ENCODE results near the gene KCNK2. TPM values are rescaled to one million over a fixed set of nuclear protein-coding genes. Genes with fewer than 3 reads are reported as not detected.
"Not testable (repeated sequence)": the region's sequence is repeated elsewhere in the genome, so short reads cannot be mapped to it uniquely, and the experiment has no call there.

KCNK2 gene
- polyA plus RNA-seq, 1 donor (not counting 4 experiments of a cell fraction or from before 2014, with no cell fraction given) = 0.10 TPM

GRCh38 chr1:215160351-215160750 lies 77.8 kb downstream of the KCNK2 start:
- dilution Hi-C loops (cut with MboI; ENCODE audit: extremely low pct_ligation_motif_present, low sequenced_read_pairs) = no loop called here
- no peaks in the 10 kb centered on the region for H3K4me1 ChIP-seq (ENCODE audit: control insufficient read depth, extremely low read depth, insufficient read depth, low read length)
- no peak for TF ChIP-seq EZH2 (IDR thresholded peaks at IDR 0.05; ENCODE audit: low read length)
- no peak for TF ChIP-seq CTCF (optimal IDR thresholded peaks at IDR 0.05 in 1 of 3, IDR thresholded peaks at IDR 0.05 in 1 of 3, conservative IDR thresholded peaks at IDR 0.05 in 1 of 3; ENCODE audit: extremely low read depth in 1 of 3, insufficient read depth in 2 of 3, low read length in 3 of 3)
- no peak overlapping the region for H2AFZ ChIP-seq (ENCODE audit: control insufficient read depth, low read length)
- H3K27me3 ChIP-seq (ENCODE audit: control insufficient read depth, extremely low read depth, insufficient read depth, low read length) = no peaks in the 10 kb centered on the region
- H3K27ac ChIP-seq (ENCODE audit: control insufficient read depth, insufficient read depth, low read length) = no peak overlapping the region
- DNase-seq (ENCODE audit: low read depth, low spot score) (no peak), FAIRE-seq (no peak)
- no peaks in the 10 kb centered on the region for H3K36me3 ChIP-seq (ENCODE audit: control insufficient read depth in 2 of 2, extremely low read depth in 1 of 2, insufficient read depth in 2 of 2, low read length in 2 of 2)
- H3K4me3 ChIP-seq (ENCODE audit: control insufficient read depth in 2 of 3, extremely low read depth in 1 of 3, insufficient read depth in 2 of 3, low read depth in 1 of 3, low read length in 3 of 3) = no peak overlapping the region
- H3K9ac ChIP-seq (ENCODE audit: control insufficient read depth, extremely low read depth, insufficient read depth, low read length) = no peak overlapping the region
- H3K4me2 ChIP-seq (ENCODE audit: control insufficient read depth, extremely low read depth, insufficient read depth, low read depth, low read length) = no peak overlapping the region
- H3K79me2 ChIP-seq (ENCODE audit: control insufficient read depth, insufficient read depth, low read length) = no peaks in the 10 kb centered on the region
- H3K9me1 ChIP-seq (ENCODE audit: control insufficient read depth, extremely low read depth, insufficient read depth, low read length) = no peaks in the 10 kb centered on the region
- H4K20me1 ChIP-seq (ENCODE audit: control insufficient read depth, extremely low read depth, insufficient read depth, low read length) = no peaks in the 10 kb centered on the region
- H3K9me3 ChIP-seq (ENCODE audit: control insufficient read depth, low read depth, low read length) = no peaks in the 10 kb centered on the region

- DNase-seq (ENCODE audit: low read depth, low spot score); H3K9ac ChIP-seq (ENCODE audit: control insufficient read depth, extremely low read depth, insufficient read depth, low read length); H2AFZ ChIP-seq (ENCODE audit: control insufficient read depth, low read length); H3K27me3 ChIP-seq (ENCODE audit: control insufficient read depth, extremely low read depth, insufficient read depth, low read length); H3K4me3 ChIP-seq (ENCODE audit: control insufficient read depth in 2 of 3, extremely low read depth in 1 of 3, insufficient read depth in 2 of 3, low read depth in 1 of 3, low read length in 3 of 3); H3K4me2 ChIP-seq (ENCODE audit: control insufficient read depth, extremely low read depth, insufficient read depth, low read depth, low read length); H3K9me1 ChIP-seq (ENCODE audit: control insufficient read depth, extremely low read depth, insufficient read depth, low read length); H4K20me1 ChIP-seq (ENCODE audit: control insufficient read depth, extremely low read depth, insufficient read depth, low read length); FAIRE-seq; dilution Hi-C loops (cut with MboI; ENCODE audit: extremely low pct_ligation_motif_present, low sequenced_read_pairs); H3K36me3 ChIP-seq (ENCODE audit: control insufficient read depth in 2 of 2, extremely low read depth in 1 of 2, insufficient read depth in 2 of 2, low read length in 2 of 2); H3K79me2 ChIP-seq (ENCODE audit: control insufficient read depth, insufficient read depth, low read length); H3K27ac ChIP-seq (ENCODE audit: control insufficient read depth, insufficient read depth, low read length); H3K4me1 ChIP-seq (ENCODE audit: control insufficient read depth, extremely low read depth, insufficient read depth, low read length); H3K9me3 ChIP-seq (ENCODE audit: control insufficient read depth, low read depth, low read length): not testable (repeated sequence)
Observed at GRCh38 chr1:215163144-215163543, 80.6 kb downstream of the KCNK2 start.

GRCh38 chr1:215166886-215167285 lies 84.3 kb downstream of the KCNK2 start:
- dilution Hi-C loops (cut with MboI; ENCODE audit: extremely low pct_ligation_motif_present, low sequenced_read_pairs) = no loop called here
- H3K4me1 ChIP-seq (ENCODE audit: control insufficient read depth, extremely low read depth, insufficient read depth, low read length) = no peaks in the 10 kb centered on the region
- no peaks in the 10 kb centered on the region for H3K27me3 ChIP-seq (ENCODE audit: control insufficient read depth, extremely low read depth, insufficient read depth, low read length)
- FAIRE-seq = no peak
- no peak for DNase-seq (ENCODE audit: low read depth, low spot score)
- no peaks in the 10 kb centered on the region for H3K36me3 ChIP-seq (ENCODE audit: control insufficient read depth in 2 of 2, extremely low read depth in 1 of 2, insufficient read depth in 2 of 2, low read length in 2 of 2)
- H4K20me1 ChIP-seq (ENCODE audit: control insufficient read depth, extremely low read depth, insufficient read depth, low read length) = no peaks in the 10 kb centered on the region
- no peaks in the 10 kb centered on the region for H3K9me3 ChIP-seq (ENCODE audit: control insufficient read depth, low read depth, low read length)
- H3K4me3 ChIP-seq (ENCODE audit: control insufficient read depth in 2 of 3, extremely low read depth in 1 of 3, insufficient read depth in 2 of 3, low read depth in 1 of 3, low read length in 3 of 3) = no peak overlapping the region
- TF ChIP-seq EZH2 (IDR thresholded peaks at IDR 0.05; ENCODE audit: low read length) (no peak), CTCF (optimal IDR thresholded peaks at IDR 0.05 in 1 of 3, IDR thresholded peaks at IDR 0.05 in 1 of 3, conservative IDR thresholded peaks at IDR 0.05 in 1 of 3; ENCODE audit: extremely low read depth in 1 of 3, insufficient read depth in 2 of 3, low read length in 3 of 3) (no peak)
- no peak overlapping the region for H3K9ac ChIP-seq (ENCODE audit: control insufficient read depth, extremely low read depth, insufficient read depth, low read length)
- H3K27ac ChIP-seq (ENCODE audit: control insufficient read depth, insufficient read depth, low read length) = no peak overlapping the region
- H3K4me2 ChIP-seq (ENCODE audit: control insufficient read depth, extremely low read depth, insufficient read depth, low read depth, low read length) = no peak overlapping the region
- no peaks in the 10 kb centered on the region for H3K9me1 ChIP-seq (ENCODE audit: control insufficient read depth, extremely low read depth, insufficient read depth, low read length)
- H3K79me2 ChIP-seq (ENCODE audit: control insufficient read depth, insufficient read depth, low read length) = no peaks in the 10 kb centered on the region
- no peak overlapping the region for H2AFZ ChIP-seq (ENCODE audit: control insufficient read depth, low read length)

All from keratinocyte (primary cell).